HepG2 (cell line): ENCODE measurements around the gene CLPTM1L. TPM values are rescaled to one million over a fixed set of nuclear protein-coding genes. Genes with fewer than 3 reads are reported as not detected.

Experiments used
- AKAP8 ChIP-seq: sonication (generic); formaldehyde crosslinking; IDR thresholded peaks from 2 replicates; pipeline ENCODE4 v1.5.1; 2020; ENCODE audit warnings: mild to moderate bottlenecking, missing genetic modification reagents
- BCL6 ChIP-seq: IDR thresholded peaks from 2 replicates; pipeline ENCODE4 v1.6.1; 2016; ENCODE audit warnings: missing genetic modification reagents, missing compliant biosample characterization
- CCAR2 ChIP-seq: fragments of 200-400 bp; formaldehyde crosslinking; optimal IDR thresholded peaks from 2 replicates; pipeline ENCODE3; 2018; ENCODE audit warnings: low read depth, mild to moderate bottlenecking, low read length, moderate library complexity
- DMAP1 ChIP-seq: IDR thresholded peaks from 2 replicates; pipeline ENCODE4 v1.6.1; 2016
- DMTF1 ChIP-seq: sonication (generic); formaldehyde crosslinking; IDR thresholded peaks from 2 replicates; pipeline ENCODE4 v1.4.0; 2020; ENCODE audit warnings: mild to moderate bottlenecking, missing genetic modification reagents
- FOXK1 ChIP-seq: sonication (generic); formaldehyde crosslinking; IDR thresholded peaks from 2 replicates; pipeline ENCODE4 v1.4.0; 2020; ENCODE audit warnings: low read depth, missing genetic modification reagents, borderline replicate concordance
- FOXP1 ChIP-seq, 2 experiments: fragments of 450-650 bp in 1 of 2; IDR thresholded peaks; 2 replicates each; pipeline ENCODE4 v1.6.1; 2017 to 2018; ENCODE audit warnings: antibody characterized with exemption in 1 of 2
- FUBP1 ChIP-seq: sonication (generic); formaldehyde crosslinking; IDR thresholded peaks from 2 replicates; pipeline ENCODE4 v1.5.1; 2020; ENCODE audit warnings: missing genetic modification reagents, mild to moderate bottlenecking, borderline replicate concordance
- ISL2 ChIP-seq: sonication (generic); formaldehyde crosslinking; IDR thresholded peaks from 2 replicates; pipeline ENCODE4 v1.5.0; 2020; ENCODE audit warnings: missing genetic modification reagents
- KLF11 ChIP-seq: IDR thresholded peaks from 2 replicates; pipeline ENCODE4 v1.6.1; 2016; ENCODE audit warnings: missing compliant biosample characterization
- KLF6 ChIP-seq: IDR thresholded peaks from 2 replicates; pipeline ENCODE4 v1.8.0; 2016; ENCODE audit warnings: missing biosample characterization, missing genetic modification reagents
- MAF1 ChIP-seq: sonication (generic); formaldehyde crosslinking; IDR thresholded peaks from 2 replicates; pipeline ENCODE4 v1.5.0; 2020; ENCODE audit warnings: missing genetic modification reagents, borderline replicate concordance
- MYC ChIP-seq: sonication (generic); formaldehyde crosslinking; IDR thresholded peaks from 2 replicates; pipeline ENCODE4 v1.9.0; 2021; ENCODE audit warnings: missing genetic modification reagents, borderline replicate concordance
- NFYB ChIP-seq: sonication (generic); formaldehyde crosslinking; IDR thresholded peaks from 2 replicates; pipeline ENCODE4 v1.4.0; 2020; ENCODE audit warnings: missing genetic modification reagents
- RFXANK ChIP-seq: IDR thresholded peaks from 2 replicates; pipeline ENCODE4 v1.6.1; 2016
- SNAPC5 ChIP-seq: sonication (generic); formaldehyde crosslinking; IDR thresholded peaks from 2 replicates; pipeline ENCODE4 v1.8.1; 2023; ENCODE audit warnings: mild to moderate bottlenecking, missing genetic modification reagents, borderline replicate concordance
- SRSF9 ChIP-seq: fragments of 200-400 bp; formaldehyde crosslinking; IDR thresholded peaks from 2 replicates; pipeline ENCODE4 v1.6.1; 2018; ENCODE audit warnings: borderline replicate concordance, mild to moderate bottlenecking, low read depth, low read length; ENCODE audit not compliant: insufficient read depth, poor library complexity, severe bottlenecking
- THAP7 ChIP-seq: sonication (generic); formaldehyde crosslinking; IDR thresholded peaks from 2 replicates; pipeline ENCODE4 v1.8.1; 2023; ENCODE audit warnings: mild to moderate bottlenecking, missing genetic modification reagents
- TMF1 ChIP-seq: sonication (generic); formaldehyde crosslinking; IDR thresholded peaks from 2 replicates; pipeline ENCODE4 v1.8.1; 2022; ENCODE audit warnings: low read depth, missing genetic modification reagents
- TOE1 ChIP-seq: sonication (generic); formaldehyde crosslinking; IDR thresholded peaks from 2 replicates; pipeline ENCODE4 v1.4.0; 2020; ENCODE audit warnings: mild to moderate bottlenecking, missing genetic modification reagents
- TRIM24 ChIP-seq: sonication (generic); formaldehyde crosslinking; IDR thresholded peaks from 2 replicates; pipeline ENCODE4 v1.8.0; 2022; ENCODE audit warnings: mild to moderate bottlenecking, missing genetic modification reagents
- ZBTB38 ChIP-seq: sonication (generic); formaldehyde crosslinking; IDR thresholded peaks from 2 replicates; pipeline ENCODE4 v1.5.1; 2020; ENCODE audit warnings: mild to moderate bottlenecking, missing genetic modification reagents
- ZFX ChIP-seq: sonication (generic); formaldehyde crosslinking; IDR thresholded peaks from 2 replicates; pipeline ENCODE4 v1.4.0; 2020; ENCODE audit warnings: mild to moderate bottlenecking, low read depth, missing genetic modification reagents, moderate library complexity
- ZMYM4 ChIP-seq: sonication (generic); formaldehyde crosslinking; IDR thresholded peaks from 2 replicates; pipeline ENCODE4 v1.8.1; 2023; ENCODE audit warnings: mild to moderate bottlenecking, missing genetic modification reagents
- ZNF138 ChIP-seq: sonication (generic); formaldehyde crosslinking; IDR thresholded peaks from 2 replicates; pipeline ENCODE4 v1.5.0; 2020; ENCODE audit warnings: mild to moderate bottlenecking, low read depth, missing genetic modification reagents
- ZNF564 ChIP-seq: sonication (generic); formaldehyde crosslinking; IDR thresholded peaks from 2 replicates; pipeline ENCODE4 v1.8.1; 2023; ENCODE audit warnings: mild to moderate bottlenecking, missing genetic modification reagents
- ZNF75D ChIP-seq: sonication (generic); formaldehyde crosslinking; IDR thresholded peaks from 2 replicates; pipeline ENCODE4 v1.8.1; 2023; ENCODE audit warnings: missing genetic modification reagents, mild to moderate bottlenecking, borderline replicate concordance
- polyA plus RNA-seq, 8 experiments: library from polyadenylated mRNA; depleted of rRNA in 3 of 8; stranded (reverse) in 7 of 8; unstranded in 1 of 8; fragments of >200 nt; fragmentation: Illumina TruSeq in 4 of 8; extraction: Trizol in 4 of 8; gene quantifications; 2 replicates each; pipeline versions ENCODE4 v1.2.1 to v1.2.3, GENCODE V29; 2011 to 2016; ENCODE audit warnings: low read depth in 4 of 8, missing spikeins in 1 of 8, mixed read lengths in 1 of 8; ENCODE audit not compliant: insufficient read depth in 1 of 8
- total RNA-seq, 5 experiments: library from RNA; depleted of rRNA; stranded (reverse); fragments of >200 nt; fragmentation: Illumina TruSeq; extraction: Trizol; gene quantifications; 2 replicates each; pipeline ENCODE4 v1.2.3, GENCODE V29; 2016; ENCODE audit warnings: low read depth in 1 of 5

The CLPTM1L gene
- total and polyA plus RNA-seq, 2 of the 13 experiments (the other 11 are each of a cell fraction or from before 2014, with no cell fraction given) = 80.3 to 124 TPM

- TF ChIP-seq KLF11 (CRISPR knock-in tag) (no peak), ZBTB38 (CRISPR knock-in tag) (peak; percentile 86), MAF1 (CRISPR knock-in tag) (no peak), ZNF138 (CRISPR knock-in tag) (no peak), ZNF564 (peak; percentile 41; the same call in 1 of the 2 replicates), FOXK1 (CRISPR knock-in tag) (no peak), SNAPC5 (CRISPR knock-in tag) (no peak), ZFX (CRISPR knock-in tag) (0 out of 2 replicates have a peak, but pooled peaks have one; percentile 24), RFXANK (no peak), TOE1 (CRISPR knock-in tag) (no peak), ISL2 (no peak), DMTF1 (no peak), BCL6 (CRISPR knock-in tag) (no peak), NFYB (CRISPR knock-in tag) (no peak), TMF1 (0 out of 2 replicates have a peak, but pooled peaks have one; percentile 16), FUBP1 (CRISPR knock-in tag) (no peak), THAP7 (no peak), ZNF75D (CRISPR knock-in tag) (no peak), TRIM24 (no peak), FOXP1 (IDR thresholded peaks at IDR 0.05) (no peak), FOXP1 (CRISPR knock-in tag; IDR thresholded peaks at IDR 0.05) (no peak), DMAP1 (0 out of 2 replicates have a peak, but pooled peaks have one; percentile 23), ZMYM4 (no peak), KLF6 (no peak), SRSF9 (no peak), MYC (CRISPR knock-in tag) (peak; percentile 43; the same call in 1 of the 2 replicates), CCAR2 (no peak), AKAP8 (CRISPR knock-in tag) (no peak)
These were observed 49.9 kb downstream of the CLPTM1L start, which contains the start of gene TERT (continued) for GRCh38 chr5:1294835-1295649.
